Stimulated activated CD8-positive, alpha-beta memory T cell treated with anti-CD3 and anti-CD28 coated beads, Interleukin-15, amount 100 ng/mL, for 24 hours (primary cell): ENCODE results near the gene TSC22D1.
"Not testable (repeated sequence)": the region's sequence is repeated elsewhere in the genome, so short reads cannot be mapped to it uniquely, and the experiment has no call there.

Experiments used
- DNase-seq: peaks from one replicate; pipeline ENCODE4 v3.0.0-alpha.2; 2020; ENCODE audit warnings: low read depth

TSC22D1 gene

DNA sequence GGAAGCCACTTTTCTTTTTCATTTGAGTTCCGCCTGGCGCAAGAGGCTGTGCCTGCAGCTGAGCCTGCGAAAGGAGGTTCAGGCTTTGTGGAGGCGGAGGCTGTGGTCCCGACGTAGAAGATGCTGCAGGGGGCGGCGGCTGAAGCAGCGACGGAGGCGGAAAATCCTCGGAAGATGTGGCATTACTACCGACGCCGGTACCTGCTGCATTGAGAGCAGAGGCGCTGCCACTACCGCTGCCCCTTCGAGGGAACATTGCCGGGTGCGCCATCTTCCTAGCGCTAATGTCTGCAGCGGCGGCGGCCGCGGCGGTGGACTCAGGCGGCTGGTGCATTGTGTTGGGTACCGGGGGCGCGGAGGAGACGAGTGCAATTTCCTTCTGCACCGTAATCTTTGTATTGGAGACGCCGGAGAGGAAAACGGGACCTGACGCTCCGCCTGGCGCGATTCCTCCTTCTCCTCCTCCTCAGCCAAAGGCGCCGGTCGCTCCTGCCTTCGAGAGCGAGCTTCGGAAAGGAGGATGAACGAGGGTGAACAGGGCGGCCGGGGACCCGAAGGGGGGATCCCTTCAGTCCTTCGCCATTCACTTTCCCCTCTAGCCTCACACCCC, at the start of gene TSC22D1:
TSS of gene TSC22D1 (minus strand) at position 590 of the 610 bp plus-strand sequence. CDS start at position 334, 256 bp downstream.
- DNase-seq = peak; percentile 24

- DNase-seq = no peak
Observed at GRCh38 chr13:44622708-44623107, 46.6 kb upstream of the TSC22D1 start.

DNA sequence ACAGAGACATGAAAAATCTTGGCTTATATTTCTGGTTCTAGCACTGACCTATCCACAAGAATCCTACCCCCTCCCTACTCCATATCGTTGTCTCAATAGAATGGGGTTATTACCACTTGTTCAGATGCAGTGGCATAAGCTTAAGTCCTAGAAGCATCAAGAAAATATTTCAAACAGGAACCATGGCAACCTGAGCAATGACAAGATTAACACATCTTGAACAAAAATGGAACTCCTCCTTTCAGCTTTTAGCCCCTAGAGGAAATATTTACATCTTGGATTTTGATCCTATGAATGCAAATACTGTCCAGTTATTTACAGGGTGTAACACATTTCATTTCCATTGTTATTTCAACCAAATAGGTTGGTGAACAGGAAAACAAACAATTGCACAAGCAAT, 46.1 kb upstream of the TSC22D1 start:
- DNase-seq = no peak

GRCh38 chr13:44620057-44620456, 43.9 kb upstream of the TSC22D1 start:
- no peak for DNase-seq

GRCh38 chr13:44619651-44620050, 43.5 kb upstream of the TSC22D1 start:
- no peak for DNase-seq

DNA sequence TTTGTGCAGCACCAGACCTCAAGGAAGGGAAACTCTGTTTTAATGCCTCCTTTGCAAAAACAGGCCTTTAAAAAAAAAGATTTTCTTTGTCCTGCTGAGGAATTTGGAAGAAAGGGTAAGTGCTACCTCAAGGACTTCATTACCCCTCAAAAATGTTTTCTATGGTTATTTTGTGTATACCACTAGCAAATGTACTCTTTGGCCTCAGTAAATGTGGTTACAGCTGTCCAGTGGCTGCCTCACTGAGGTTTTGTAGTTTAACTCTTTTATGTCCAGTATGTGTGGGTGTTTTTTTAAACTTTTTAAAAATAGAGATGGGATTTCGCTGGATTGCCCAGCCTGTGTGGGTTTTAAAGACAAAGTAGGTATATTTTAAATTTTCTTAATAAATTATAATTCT, 42.2 kb upstream of the TSC22D1 start:
- no peak for DNase-seq

GRCh38 chr13:44617648-44618047, 41.5 kb upstream of the TSC22D1 start:
- no peak for DNase-seq

GRCh38 chr13:44609137-44609536, 33.0 kb upstream of the TSC22D1 start:
- no peak for DNase-seq

DNA sequence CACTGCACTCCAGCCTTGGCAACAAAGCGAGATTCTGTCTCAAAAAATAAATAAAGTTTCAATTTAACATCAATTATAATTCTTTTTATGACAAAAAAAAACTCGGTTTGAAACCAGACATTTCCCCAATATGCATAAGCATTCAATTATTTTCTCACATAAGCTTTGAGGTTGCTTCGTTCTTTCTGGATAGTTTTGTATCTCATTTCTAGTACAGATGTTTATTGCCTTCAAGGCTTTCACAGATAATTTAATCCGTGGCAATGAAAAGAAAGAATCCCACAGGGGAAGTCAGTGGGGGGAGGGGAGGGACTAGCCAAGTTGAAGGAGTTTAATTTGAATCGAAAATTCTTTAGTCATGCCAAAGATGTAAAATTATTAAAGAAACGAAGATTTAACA, 29.6 kb upstream of the TSC22D1 start:
- no peak for DNase-seq

DNA sequence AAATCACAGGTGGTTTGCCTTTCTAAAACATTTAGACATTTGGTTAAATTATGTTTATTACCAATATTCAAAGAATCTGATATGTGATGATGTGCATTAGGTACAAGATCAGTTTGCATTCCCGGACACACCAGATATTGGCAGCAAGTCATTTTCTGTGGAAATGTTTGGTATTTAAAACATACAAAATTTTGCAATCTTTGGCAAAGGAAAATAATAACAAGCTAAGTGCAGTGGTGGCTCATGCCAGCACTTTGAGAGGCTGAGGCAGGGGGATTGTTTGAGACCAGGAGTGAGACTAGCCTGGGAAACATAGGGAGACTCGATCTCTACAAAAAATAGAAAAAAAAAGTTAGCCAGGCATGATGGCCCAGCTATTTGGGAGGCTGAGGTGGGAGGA, 29.1 kb upstream of the TSC22D1 start:
- no peak for DNase-seq

- DNase-seq = no peak
Observed at GRCh38 chr13:44601586-44601985, 25.5 kb upstream of the TSC22D1 start.

DNA sequence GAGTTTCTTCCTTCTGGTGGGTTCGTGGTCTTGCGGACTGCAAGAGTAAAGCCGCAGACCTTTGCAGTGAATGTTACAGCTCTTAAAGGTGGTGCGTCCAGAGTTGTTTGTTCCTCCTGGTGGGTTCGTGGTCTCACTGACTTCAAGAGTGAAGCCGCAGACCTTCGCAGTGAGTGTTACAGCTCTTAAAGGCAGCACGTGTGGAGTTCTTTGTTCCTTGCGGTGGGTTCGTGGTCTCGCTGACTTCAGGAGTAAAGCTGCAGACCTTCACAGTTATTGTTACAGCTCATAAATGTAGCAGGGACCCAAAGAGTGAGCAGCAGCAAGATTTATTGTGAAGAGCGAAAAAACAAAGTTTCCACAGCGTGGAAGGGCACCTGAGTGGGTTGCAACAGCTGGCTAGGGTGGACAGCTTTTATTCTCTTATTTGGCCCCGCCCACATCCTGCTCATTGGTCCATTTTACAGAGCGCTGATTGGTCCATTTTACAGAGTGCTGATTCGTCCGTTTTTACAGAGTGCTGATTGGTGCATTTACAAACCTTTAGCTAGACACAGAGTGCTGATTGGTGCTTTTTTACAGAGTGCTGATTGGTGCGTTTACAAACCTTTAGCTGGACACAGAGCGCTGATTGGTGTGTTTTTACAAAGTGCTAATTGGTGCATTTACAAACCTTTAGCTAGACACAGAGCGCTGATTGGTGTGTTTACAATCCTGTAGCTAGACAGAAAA, 17.9 kb upstream of the TSC22D1 start:
- DNase-seq = not testable (repeated sequence)

DNA sequence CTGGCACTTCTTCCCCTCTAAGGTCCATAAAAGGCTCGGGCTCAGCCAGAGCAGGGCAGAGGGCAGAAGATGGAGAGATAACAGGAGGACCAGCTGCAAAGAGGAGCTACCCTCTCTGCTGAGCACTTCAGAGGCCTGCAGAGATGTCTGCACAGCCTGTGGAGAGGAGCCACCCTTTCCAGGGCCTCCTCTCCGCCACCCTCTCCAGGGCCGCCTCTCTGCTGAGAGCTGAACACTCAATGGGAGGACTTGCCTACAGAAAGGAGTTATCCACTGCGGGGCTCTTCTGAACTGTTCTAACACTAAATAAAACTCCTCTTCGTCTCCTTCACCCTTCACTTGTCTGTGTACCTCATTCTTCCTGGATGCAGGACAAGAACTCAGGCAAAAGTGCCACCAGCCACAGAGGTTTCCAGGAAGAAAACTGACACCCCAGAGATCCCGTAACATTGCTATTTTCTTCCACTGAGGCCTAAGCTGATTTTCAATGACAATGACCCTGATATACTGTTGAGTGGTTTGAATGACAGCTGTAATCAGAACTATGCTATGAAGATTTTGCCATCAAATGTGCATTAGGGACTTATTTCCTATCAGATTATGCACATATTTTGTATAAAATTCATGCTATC, 16.2 kb upstream of the TSC22D1 start:
- DNase-seq = no peak

- no peak for DNase-seq
Observed at GRCh38 chr13:44591316-44591715, 15.2 kb upstream of the TSC22D1 start.

DNA sequence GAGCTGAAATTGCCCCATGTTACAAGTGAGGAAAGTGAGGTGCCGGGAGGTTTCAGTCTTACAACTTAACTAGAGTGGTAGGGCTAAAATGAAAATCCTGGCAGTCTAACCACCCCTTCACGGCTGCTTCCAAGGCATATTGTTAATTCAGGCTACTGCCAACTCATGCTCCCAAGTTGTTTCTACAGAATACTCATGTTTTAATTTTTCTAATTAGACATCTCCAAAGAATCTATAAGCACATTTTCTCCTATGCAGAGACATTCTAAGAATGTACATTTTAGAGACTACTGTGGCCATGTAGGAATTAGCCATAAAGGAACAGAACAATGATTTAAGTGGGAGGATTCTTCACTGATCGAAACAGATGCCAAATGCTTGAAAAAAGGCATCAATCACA, 7.0 kb upstream of the TSC22D1 start:
- DNase-seq = no peak

DNA sequence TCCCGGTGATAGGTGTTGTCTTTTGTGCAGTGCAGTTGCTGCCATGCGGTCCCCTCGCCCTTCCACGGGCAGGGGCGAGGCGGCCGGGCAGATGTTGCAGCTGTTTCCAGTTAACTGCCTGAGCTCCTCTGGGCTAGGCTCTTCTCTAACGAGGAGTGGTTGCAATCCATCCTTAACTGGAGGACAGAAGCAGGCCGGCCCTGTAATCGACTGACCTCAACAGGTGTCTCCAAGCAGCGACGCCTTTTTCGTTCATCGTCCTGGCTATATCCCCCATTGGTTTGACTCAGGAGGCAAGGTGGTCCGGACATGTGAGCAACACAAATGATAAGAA, 1.9 kb upstream of the TSC22D1 start:
- DNase-seq = no peak

DNA sequence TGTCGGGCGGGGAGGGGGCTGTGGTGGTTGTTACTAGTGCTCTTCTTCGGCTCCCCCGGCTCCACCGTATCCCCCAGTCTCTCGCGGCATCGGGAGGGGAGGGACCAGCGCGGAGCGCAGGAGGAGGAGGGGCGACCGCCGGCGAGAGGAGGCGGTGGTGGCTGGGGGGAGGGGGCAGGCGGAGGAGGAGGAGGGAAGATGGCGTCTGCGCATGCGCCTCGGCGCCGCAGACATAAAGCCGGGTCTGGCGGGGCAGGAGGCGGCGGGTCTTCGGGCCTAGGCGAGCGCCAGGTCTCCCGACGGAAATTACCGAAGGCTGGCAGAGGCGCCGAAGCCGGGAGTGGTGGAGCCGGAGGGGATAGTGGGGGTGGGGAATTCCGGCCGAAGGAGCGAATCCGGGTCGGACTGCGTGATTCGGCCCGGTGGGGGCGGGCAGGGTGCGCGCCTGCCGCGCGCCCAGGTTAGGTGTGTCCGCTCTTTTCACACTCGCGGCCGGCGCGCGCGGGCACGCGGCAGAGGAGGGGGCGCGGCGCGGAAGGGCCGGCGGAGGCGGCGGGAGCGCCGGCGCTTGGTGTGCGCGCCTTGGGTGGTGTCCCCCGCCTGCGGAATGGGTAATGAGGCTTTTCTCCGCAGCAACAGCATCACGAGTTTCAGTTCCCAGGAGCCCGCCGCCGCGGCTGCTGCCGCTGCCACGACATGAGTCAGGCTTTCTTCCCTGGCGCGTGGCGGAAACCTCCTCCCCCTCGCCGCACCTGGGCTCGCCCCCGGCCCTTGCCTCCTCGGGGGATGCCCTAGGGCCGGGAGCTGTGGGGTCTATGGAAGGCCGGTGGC, 1.3 kb upstream of the TSC22D1 start:
- peak; percentile 90 for DNase-seq

DNA sequence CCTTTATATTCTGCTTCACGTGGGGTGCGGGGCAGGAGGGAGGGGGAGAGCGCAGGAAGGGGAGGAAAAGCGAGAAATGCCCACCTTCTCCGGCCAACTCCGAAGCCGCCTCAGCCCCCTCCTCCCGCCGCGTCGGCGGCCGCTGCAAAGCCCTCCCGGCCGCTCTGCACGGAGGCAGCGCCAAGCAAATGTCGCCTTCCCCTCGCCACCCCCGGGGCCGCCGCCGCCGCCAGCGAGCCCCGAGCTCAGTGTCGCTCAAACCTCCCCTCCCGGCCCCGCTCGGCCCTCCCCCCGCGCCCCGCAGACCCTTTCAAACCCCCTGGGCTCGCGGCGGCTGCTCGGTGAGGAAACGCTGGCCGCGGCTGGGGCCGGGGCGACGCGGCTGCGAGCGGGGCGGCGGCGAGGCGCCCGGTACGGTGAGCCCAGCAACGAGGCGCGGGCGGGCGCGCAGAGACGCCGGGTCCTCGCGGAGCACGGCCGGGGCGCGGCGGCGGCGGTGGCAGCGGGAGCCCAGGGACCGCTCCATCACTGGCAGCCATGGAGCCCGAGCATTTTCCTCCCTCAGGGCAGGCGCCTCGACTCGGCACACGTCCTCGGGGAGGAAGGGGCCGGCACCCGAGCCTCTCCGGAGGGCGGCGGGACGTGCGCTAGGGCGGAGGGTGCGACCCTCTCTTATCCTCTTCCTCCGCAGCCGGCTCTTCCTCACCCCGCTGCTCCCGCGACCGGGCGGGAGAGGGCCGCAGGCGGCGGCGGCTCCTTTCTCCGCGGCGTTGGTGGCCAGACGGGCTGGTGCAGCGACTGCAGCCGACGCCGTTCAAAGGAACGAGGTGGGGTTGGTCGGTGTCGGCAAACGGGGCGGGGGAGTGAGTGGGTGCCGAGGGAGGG, 463 bp upstream of the TSC22D1 start:
- DNase-seq = peak; percentile 14

GRCh38 chr13:44575035-44575434, 1.1 kb downstream of the TSC22D1 start:
- DNase-seq = no peak

- DNase-seq = no peak
Observed at GRCh38 chr13:44574466-44574855, 1.7 kb downstream of the TSC22D1 start.

GRCh38 chr13:44573790-44574465, 2.2 kb downstream of the TSC22D1 start:
- DNase-seq = no peak
